Mammary epithelial cell (primary cell): ENCODE measurements around the gene TOP2B.

ENCODE experiments used
- CTCF ChIP-seq, 2 donors: IDR thresholded peaks in 1 of 2; conservative IDR thresholded peaks in 1 of 2; 2 replicates each; pipeline ENCODE4 v1.5.1; 2011 to 2012; ENCODE audit warnings: inconsistent platforms in 2 of 2, low read length in 2 of 2, mild to moderate bottlenecking in 2 of 2, control low read depth in 1 of 2, low read depth in 1 of 2; ENCODE audit not compliant: insufficient read depth in 1 of 2; ENCODE audit errors: extremely low read depth in 1 of 2
- EZH2 ChIP-seq: IDR thresholded peaks from 2 replicates; pipeline ENCODE4 v1.6.1; 2012; ENCODE audit warnings: low read length, inconsistent platforms, borderline replicate concordance

- TF ChIP-seq CTCF (conservative IDR thresholded peaks at IDR 0.05 in 1 of 2, IDR thresholded peaks at IDR 0.05 in 1 of 2; ENCODE audit: extremely low read depth in 1 of 2, insufficient read depth in 1 of 2, low read depth in 1 of 2, low read length in 2 of 2), result no peak
- no peak for TF ChIP-seq EZH2
These were observed 13.9 kb upstream of the TOP2B start for GRCh38 chr3:25678581-25678980.
